OCI-LY1 (cell line): ENCODE data around the gene TNFRSF11A.

Experiments
- H2AFZ ChIP-seq: fragments of 200-600 bp; sonication (generic), shearing (Covaris generic); 2 replicates; pipeline ENCODE4 v1.6.0; 2014; ENCODE audit warnings: antibody characterized with exemption, mild to moderate bottlenecking, low read length
- H3F3A ChIP-seq: fragments of 200-600 bp; sonication (generic), shearing (Covaris generic); 2 replicates; pipeline ENCODE4 v1.6.0; 2014; ENCODE audit warnings: mild to moderate bottlenecking, antibody characterized with exemption, low read length, moderate library complexity; ENCODE audit not compliant: insufficient read depth
- H3K27ac ChIP-seq: fragments of 200-600 bp; sonication (generic); 2 replicates; pipeline ENCODE4 v1.5.1; 2014; ENCODE audit warnings: low read length, mixed run types, mild to moderate bottlenecking, low read depth; ENCODE audit not compliant: poor library complexity, severe bottlenecking
- H3K27me3 ChIP-seq: fragments of 200-600 bp; sonication (generic); 2 replicates; pipeline ENCODE4 v1.6.0; 2014; ENCODE audit warnings: antibody characterized with exemption, mild to moderate bottlenecking, low read length, moderate library complexity; ENCODE audit not compliant: insufficient read depth
- H3K36me3 ChIP-seq: fragments of 200-600 bp; sonication (generic); 2 replicates; pipeline ENCODE4 v1.6.1; 2014; ENCODE audit warnings: mild to moderate bottlenecking, antibody characterized with exemption, low read length, moderate library complexity, mixed read lengths; ENCODE audit not compliant: insufficient read depth
- H3K4me1 ChIP-seq: fragments of 200-600 bp; sonication (generic); 2 replicates; pipeline ENCODE4 v1.5.1; 2014; ENCODE audit warnings: mild to moderate bottlenecking, low read length, moderate library complexity; ENCODE audit not compliant: insufficient read depth, severe bottlenecking
- H3K4me2 ChIP-seq: fragments of 200-600 bp; sonication (generic), shearing (Covaris generic); 2 replicates; pipeline ENCODE4 v1.6.1; 2014; ENCODE audit warnings: low read length
- H3K4me3 ChIP-seq: fragments of 200-600 bp; sonication (generic); 2 replicates; pipeline ENCODE4 v1.5.1; 2014; ENCODE audit warnings: low read length, low read depth, mild to moderate bottlenecking, mixed read lengths; ENCODE audit not compliant: poor library complexity, severe bottlenecking
- H3K79me2 ChIP-seq: fragments of 200-600 bp; shearing (Covaris generic); 2 replicates; pipeline ENCODE4 v1.6.1; 2016; ENCODE audit warnings: mixed run types, low read length, mixed read lengths; ENCODE audit not compliant: insufficient read depth
- H3K9ac ChIP-seq: fragments of 200-600 bp; sonication (generic), shearing (Covaris generic); 2 replicates; pipeline ENCODE4 v1.6.1; 2014; ENCODE audit warnings: mild to moderate bottlenecking, low read length, mixed read lengths
- H3K9me2 ChIP-seq: fragments of 200-600 bp; sonication (generic), shearing (Covaris generic); 2 replicates; pipeline ENCODE4 v1.6.1; 2014; ENCODE audit warnings: low read depth, mild to moderate bottlenecking, low read length, mixed read lengths
- H3K9me3 ChIP-seq: fragments of 200-600 bp; shearing (Covaris generic); 2 replicates; pipeline ENCODE4 v1.6.1; 2014; ENCODE audit warnings: low read length, mixed read lengths
- H4K20me1 ChIP-seq: fragments of 200-600 bp; sonication (generic), shearing (Covaris generic); 2 replicates; pipeline ENCODE4 v1.6.0; 2016; ENCODE audit warnings: mild to moderate bottlenecking, low read length; ENCODE audit not compliant: insufficient read depth
- CTCF ChIP-seq: fragments of 200-600 bp; sonication (generic), shearing (Covaris generic); IDR thresholded peaks from 2 replicates; pipeline ENCODE4 v1.5.1; 2017; ENCODE audit warnings: mild to moderate bottlenecking, antibody characterized with exemption, low read length, moderate library complexity, mixed read lengths
- EZH2 ChIP-seq: fragments of 200-600 bp; sonication (generic), shearing (Covaris generic); IDR thresholded peaks from 2 replicates; pipeline ENCODE4 v1.8.0; 2017; ENCODE audit warnings: borderline replicate concordance, mixed run types, mild to moderate bottlenecking, antibody characterized with exemption, low read length, moderate library complexity, mixed read lengths

The TNFRSF11A gene

GRCh38 chr18:62360805-62361204, 35.7 kb downstream of the TNFRSF11A start:
- Histone ChIP-seq H2AFZ (no peak overlapping the region), H3F3A (no peaks in the 10 kb centered on the region)

GRCh38 chr18:62361288-62361687, 36.2 kb downstream of the TNFRSF11A start:
- no peak overlapping the region for H2AFZ ChIP-seq
- peaks cover 5% of the 10 kb centered on the region; the same call in 1 of the 2 replicates for H3K27me3 ChIP-seq
- no peaks in the 10 kb centered on the region for H3K4me1 ChIP-seq
- no peaks in the 10 kb centered on the region for H3K79me2 ChIP-seq
- no peak overlapping the region for H3K4me3 ChIP-seq
- no peaks in the 10 kb centered on the region for H4K20me1 ChIP-seq
- no peaks in the 10 kb centered on the region for H3K9me3 ChIP-seq
- no peak overlapping the region for H3K9ac ChIP-seq
- no peak overlapping the region for H3K27ac ChIP-seq
- no peak overlapping the region for H3K4me2 ChIP-seq
- no peaks in the 10 kb centered on the region for H3F3A ChIP-seq
- H3K36me3 ChIP-seq = no peaks in the 10 kb centered on the region
- TF ChIP-seq EZH2 (no peak), CTCF (no peak)
- H3K9me2 ChIP-seq = no peaks in the 10 kb centered on the region

More at GRCh38 chr18:62360805-62361204, 35.7 kb downstream of the TNFRSF11A start:
- Histone ChIP-seq H3K9me3 (no peaks in the 10 kb centered on the region), H3K36me3 (no peaks in the 10 kb centered on the region), H3K9me2 (no peaks in the 10 kb centered on the region), H3K9ac (no peak overlapping the region), H4K20me1 (no peaks in the 10 kb centered on the region), H3K79me2 (no peaks in the 10 kb centered on the region), H3K4me2 (no peak overlapping the region), H3K4me1 (no peaks in the 10 kb centered on the region), H3K4me3 (no peak overlapping the region), H3K27ac (no peak overlapping the region), H3K27me3 (peaks cover 5% of the 10 kb centered on the region; the same call in 1 of the 2 replicates)
- no peak for TF ChIP-seq CTCF
- TF ChIP-seq EZH2 = no peak

DNA sequence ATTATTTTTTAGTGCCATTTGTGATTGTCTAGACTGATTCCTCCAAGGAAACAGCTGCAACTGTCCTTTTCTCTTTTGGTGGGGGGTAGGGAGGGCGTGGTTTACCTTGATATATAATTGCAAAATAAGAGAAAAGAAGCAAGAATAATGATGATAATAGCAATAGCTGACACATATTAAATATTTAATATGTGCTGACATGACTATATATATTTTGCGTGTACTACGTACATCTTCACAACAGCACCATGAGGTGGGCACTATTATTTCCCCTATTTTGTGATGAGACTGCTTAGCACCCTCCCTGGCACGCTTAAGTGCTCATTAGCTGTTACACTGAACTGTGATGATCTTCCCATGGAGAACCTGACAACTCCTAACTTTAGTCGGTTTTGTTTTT, 39.4 kb downstream of the TNFRSF11A start:
- no peaks in the 10 kb centered on the region for H3K79me2 ChIP-seq
- no peak overlapping the region for H3K4me3 ChIP-seq
- no peaks in the 10 kb centered on the region for H4K20me1 ChIP-seq
- H3K9me2 ChIP-seq = no peaks in the 10 kb centered on the region
- H3F3A ChIP-seq = no peaks in the 10 kb centered on the region
- no peaks in the 10 kb centered on the region for H3K36me3 ChIP-seq
- H3K27ac ChIP-seq = no peak overlapping the region
- no peaks in the 10 kb centered on the region for H3K9me3 ChIP-seq
- H3K27me3 ChIP-seq = peaks cover 5% of the 10 kb centered on the region; the same call in 1 of the 2 replicates
- H3K9ac ChIP-seq = no peak overlapping the region
- no peaks in the 10 kb centered on the region for H3K4me1 ChIP-seq
- TF ChIP-seq EZH2 (no peak), CTCF (no peak)
- no peak overlapping the region for H3K4me2 ChIP-seq
- H2AFZ ChIP-seq = no peak overlapping the region
